Stimulated activated CD4-positive, alpha-beta T cell treated with anti-CD3 and anti-CD28 coated beads, Interleukin-15, amount 100 ng/mL, for 48 hours (primary cell): ENCODE data around the gene ZNF497.
"Not testable (repeated sequence)": the region's sequence is repeated elsewhere in the genome, so short reads cannot be mapped to it uniquely, and the experiment has no call there.

ENCODE experiments used
- DNase-seq, 2 donors: peaks; one replicate each; pipeline ENCODE4 v3.0.0-alpha.2; 2020; ENCODE audit warnings: low read depth in 2 of 2

ZNF497 gene

GRCh38 chr19:58348080-58348479, 14.5 kb downstream of the ZNF497 start:
- not testable (repeated sequence) for DNase-seq

- peak; percentile 38 to 50 for DNase-seq
Observed at GRCh38 chr19:58346961-58347929, 15.3 kb downstream of the ZNF497 start.

GRCh38 chr19:58345558-58345957, 17.0 kb downstream of the ZNF497 start:
- no peak for DNase-seq

- no peak for DNase-seq
Observed at GRCh38 chr19:58338825-58339558, 23.6 kb downstream of the ZNF497 start.

- DNase-seq, result no peak
Observed at GRCh38 chr19:58338336-58338735, 24.2 kb downstream of the ZNF497 start.

GRCh38 chr19:58336820-58337219, 25.7 kb downstream of the ZNF497 start:
- no peak for DNase-seq

GRCh38 chr19:58336216-58336615, 26.3 kb downstream of the ZNF497 start:
- no peak for DNase-seq

- no peak for DNase-seq
Observed at GRCh38 chr19:58335630-58336029, 26.9 kb downstream of the ZNF497 start.

GRCh38 chr19:58334691-58335249, 27.8 kb downstream of the ZNF497 start:
- DNase-seq, result no peak

GRCh38 chr19:58332697-58333096, 29.9 kb downstream of the ZNF497 start:
- no peak for DNase-seq

- DNase-seq, result no peak
Observed at GRCh38 chr19:58330458-58330857, 32.1 kb downstream of the ZNF497 start.

GRCh38 chr19:58328999-58329398, 33.6 kb downstream of the ZNF497 start:
- no peak for DNase-seq

GRCh38 chr19:58326914-58327726, 35.4 kb downstream of the ZNF497 start, which contains the start of gene ZSCAN22:
Gene ZSCAN22, plus strand, starts transcription at chr19:58326994. Its CDS starts 7,809 bp downstream, at chr19:58334803.
- peak; percentile 87 to 90 for DNase-seq

- no peak for DNase-seq
Observed at GRCh38 chr19:58326501-58326913, 36.0 kb downstream of the ZNF497 start.

- DNase-seq, result no peak
Observed at GRCh38 chr19:58325311-58326022, 37.1 kb downstream of the ZNF497 start.

- DNase-seq, result no peak
Observed at GRCh38 chr19:58319241-58319640, 43.3 kb downstream of the ZNF497 start.

GRCh38 chr19:58318297-58318696, 44.3 kb downstream of the ZNF497 start:
- DNase-seq, result no peak

- DNase-seq, result no peak
Observed at GRCh38 chr19:58317476-58318072, 45.0 kb downstream of the ZNF497 start.

GRCh38 chr19:58315580-58315979, 47.0 kb downstream of the ZNF497 start:
- DNase-seq, result no peak

- DNase-seq, result no peak
Observed at GRCh38 chr19:58311345-58311865, 51.1 kb downstream of the ZNF497 start.
